HG03457 (cell line): ENCODE results near the gene SBSN.
A peak's percentile ranks its signal among the peaks of the same experiment; 100 is the strongest.

Source experiments
- ATAC-seq: cut with Tn5 transposase; IDR thresholded peaks from one replicate; pipeline ENCODE4 v1.9.1; 2021; ENCODE audit warnings: moderate number of reproducible peaks; ENCODE audit not compliant: unreplicated experiment

Gene SBSN

DNA sequence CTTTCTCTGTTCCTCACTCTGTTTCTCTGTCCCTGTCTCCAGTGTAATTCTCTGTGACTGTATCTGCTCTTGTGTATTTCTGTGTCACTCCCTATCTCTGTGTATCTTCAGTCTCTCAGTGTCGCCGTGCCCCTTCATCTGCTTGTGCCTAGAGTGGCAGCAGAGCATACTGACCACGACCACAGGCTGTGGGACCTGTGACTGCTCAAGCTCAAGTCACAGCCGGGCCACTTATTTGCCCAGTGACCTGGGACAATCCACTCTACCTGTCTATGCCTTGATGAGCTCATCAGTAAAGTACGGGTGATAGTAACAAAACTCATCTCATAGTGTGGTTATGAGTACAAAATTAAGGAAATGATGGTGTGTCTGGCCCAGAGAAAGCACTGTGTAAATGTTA lies 26.0 kb upstream of the SBSN start:
- ATAC-seq, result no peak

DNA sequence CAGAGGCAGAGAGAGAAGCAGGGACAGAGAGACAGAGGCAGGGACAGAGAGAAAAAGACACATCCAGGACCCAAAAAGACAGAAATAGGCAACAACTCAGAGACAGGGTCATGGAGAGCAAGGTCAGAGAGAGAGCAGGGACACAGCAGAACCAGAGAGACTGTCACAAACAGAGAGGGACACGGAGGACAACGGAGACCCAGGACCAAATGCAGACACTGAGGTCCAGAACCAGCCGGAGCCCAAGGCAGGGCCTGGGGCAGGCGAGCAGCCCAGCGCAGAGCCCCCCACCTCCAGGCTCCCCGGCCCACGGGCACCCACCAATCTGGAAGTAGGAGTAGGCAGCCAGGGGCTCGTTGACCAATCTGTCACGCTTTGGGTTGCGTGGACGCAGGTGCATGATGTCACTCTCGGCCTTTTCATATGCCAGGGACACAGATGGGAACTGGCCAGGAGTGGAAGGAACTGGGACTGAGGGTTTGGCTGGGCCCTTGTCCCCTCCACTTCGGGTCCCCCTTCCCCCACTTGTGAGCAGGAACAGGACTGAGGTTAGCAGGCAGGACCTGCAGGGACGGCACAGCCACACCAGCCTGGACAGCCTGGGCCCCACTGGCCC lies 25.4 kb upstream of the SBSN start:
- no peak for ATAC-seq

DNA sequence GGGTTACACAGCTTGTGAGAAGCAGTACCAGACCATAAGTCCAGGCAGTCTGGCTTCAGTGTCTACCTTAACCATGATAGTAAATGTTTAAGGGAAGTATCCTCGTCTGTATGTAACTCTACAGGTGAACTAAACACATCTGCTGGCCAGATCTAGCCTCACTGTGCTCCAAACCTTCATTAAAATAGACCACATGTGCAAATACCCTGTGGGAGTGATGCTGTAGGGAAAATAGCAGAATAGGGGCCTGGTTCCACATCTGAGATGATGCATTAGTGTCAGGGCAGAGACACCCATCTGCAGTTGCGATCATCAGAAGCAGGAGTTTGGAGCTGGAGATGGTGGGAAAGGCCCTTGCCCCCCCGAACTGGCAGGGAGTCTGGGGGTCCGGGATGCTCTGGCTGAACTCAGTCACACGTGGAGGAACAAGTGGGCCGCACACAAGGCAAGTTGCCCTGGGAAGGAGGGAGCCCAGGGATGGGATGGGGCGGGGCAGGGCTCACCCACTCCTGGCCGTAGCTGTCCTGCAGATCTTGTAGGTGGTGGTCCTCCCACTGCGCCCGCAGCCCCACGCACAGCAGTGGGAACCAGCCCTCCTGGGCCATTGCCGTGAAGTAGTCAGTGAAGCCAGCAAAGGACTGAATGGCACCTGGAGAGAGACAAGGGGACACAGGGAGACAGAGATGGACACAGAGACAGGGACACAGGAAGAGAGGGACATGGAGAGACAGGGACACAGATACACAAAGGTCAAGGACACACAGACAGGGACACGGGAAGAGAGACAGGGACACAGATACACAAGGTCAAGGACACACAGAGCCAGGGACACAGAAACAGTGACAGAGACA lies 24.6 kb upstream of the SBSN start:
- no peak for ATAC-seq

DNA sequence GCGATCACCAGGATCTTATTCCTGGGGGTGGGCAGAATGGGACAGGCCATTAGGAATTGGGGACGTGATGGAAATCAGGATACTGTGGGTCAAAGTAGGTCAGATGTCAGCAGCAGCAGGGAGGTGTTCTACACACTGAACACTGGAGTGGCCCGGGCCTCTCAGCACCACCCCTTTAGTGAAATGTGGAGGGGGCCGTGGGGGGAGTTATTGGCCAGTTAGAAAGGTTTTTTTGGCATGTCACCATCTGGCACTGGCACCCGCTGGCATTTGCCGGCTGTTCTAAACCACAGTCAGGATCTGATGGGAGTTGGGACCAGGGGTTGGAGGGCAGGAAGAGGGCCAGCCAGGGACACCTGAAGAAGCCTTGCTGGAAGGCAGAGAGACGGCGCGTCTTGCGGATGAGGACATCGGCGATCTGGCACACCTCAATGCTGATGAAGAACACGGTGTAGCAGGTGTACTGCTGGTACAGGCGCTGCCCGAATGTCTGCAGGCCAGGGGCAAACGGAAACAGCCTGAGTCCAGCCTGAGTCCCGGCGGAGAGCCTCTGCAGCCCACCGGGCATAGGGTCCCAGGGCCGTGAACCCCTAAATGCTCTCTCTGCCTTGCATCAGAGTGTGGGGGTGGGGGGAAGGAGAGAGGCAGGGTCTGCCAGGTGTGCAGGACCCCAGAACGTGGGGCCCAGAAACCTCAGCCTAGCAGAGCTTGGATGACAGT lies 23.1 kb upstream of the SBSN start:
- ATAC-seq, result no peak

DNA sequence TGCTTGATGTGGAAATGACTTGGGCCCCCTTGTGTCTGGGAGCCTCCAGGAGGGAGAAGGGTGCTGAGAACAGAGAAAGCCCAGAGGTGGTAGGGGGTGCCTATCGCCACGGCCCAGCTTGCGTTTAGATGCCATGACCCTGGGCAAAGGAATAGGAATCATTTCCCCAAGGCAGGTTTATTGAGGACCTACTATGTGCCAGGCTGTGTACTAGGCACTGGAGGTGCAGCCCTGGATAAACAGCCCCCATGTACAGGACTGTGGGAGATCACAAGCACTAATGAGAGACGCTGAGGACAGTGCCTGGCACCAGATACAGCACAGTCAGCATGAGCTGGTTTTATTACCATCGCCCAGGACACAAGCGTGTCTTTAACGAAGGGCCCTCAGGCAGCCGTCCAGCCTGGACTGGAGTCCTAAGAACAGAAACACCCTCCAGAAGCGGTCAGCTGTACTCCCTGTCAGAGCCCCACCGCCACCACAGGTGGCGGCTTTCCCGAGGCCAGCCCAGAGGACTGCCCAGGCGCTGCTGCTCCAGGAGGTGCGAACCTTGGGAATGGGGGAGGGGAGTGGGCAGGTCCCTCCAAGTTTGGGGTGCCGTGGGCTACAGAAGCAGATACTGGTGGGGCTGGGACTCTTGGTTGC lies 21.9 kb upstream of the SBSN start:
- ATAC-seq, result no peak

DNA sequence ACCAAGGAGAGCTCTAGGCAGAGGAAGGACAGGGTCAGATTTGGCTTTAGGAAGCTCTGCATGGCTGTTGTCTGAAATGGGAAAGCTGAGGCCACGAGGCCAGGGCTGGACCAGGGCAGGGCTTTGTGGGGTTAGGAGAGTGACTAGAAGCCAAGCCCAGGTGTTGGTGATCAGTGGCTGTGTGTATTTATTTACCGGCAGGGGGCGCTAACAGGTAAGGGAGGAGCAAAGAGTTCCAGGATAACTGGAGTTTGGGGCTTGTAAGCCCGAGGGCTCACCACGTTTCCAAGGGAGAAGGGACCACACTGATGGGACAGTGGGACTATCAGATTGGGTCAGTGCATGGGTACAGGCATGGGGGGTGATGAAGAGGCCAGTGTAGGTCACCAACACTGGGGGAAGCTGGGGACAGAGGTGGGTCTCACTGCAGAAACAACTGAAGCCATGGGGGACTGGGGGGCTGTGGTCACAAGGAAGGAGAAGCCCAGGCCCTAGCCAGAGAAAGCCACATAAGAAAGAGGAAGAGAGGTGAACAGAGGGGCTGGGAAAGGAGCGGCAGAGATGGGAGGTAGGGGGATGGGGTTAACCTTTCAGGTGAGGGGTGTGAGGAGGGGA lies 21.2 kb upstream of the SBSN start:
- no peak for ATAC-seq

DNA sequence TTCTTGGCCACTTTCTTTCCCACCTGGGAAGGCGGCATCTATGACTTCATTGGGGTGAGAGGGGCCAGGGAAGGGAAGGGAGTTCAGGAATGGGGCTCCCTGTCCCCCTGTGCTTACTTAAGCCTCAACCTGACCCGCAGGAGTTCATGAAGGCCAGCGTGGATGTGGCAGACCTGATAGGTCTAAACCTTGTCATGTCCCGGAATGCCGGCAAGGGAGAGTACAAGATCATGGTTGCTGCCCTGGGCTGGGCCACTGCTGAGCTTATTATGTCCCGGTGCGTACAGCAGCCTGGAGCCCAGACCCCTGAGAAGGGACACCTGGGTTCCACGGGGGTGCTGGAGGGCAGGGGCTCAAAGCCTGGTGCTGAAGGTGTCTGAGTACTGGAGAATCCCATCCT lies 18.4 kb upstream of the SBSN start:
- ATAC-seq, result no peak

DNA sequence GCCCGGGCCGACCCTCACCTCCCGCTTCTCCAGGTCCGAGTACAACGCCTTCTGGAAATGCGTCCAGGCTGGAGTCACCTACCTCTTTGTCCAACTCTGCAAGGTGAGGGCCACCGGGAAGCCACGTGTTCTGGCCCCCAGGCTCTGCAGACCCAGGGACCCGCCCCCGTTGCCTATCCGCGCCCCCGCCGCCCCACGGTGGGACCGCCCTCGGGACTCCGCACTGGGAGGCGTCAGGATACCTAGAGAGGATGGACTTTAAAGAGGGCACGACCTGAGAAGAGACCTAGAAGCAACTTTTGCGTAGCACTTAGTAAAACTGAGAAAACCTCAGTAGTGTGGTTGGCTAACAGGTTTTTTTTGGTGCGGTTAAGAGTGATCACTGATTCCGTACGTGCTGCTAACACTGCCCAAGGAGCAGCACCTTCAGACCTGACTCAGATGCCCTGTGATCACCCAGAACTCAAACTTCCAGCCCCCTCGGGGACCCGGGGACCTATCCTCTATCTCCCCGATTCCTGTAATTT lies 17.8 kb upstream of the SBSN start:
- no peak for ATAC-seq

DNA sequence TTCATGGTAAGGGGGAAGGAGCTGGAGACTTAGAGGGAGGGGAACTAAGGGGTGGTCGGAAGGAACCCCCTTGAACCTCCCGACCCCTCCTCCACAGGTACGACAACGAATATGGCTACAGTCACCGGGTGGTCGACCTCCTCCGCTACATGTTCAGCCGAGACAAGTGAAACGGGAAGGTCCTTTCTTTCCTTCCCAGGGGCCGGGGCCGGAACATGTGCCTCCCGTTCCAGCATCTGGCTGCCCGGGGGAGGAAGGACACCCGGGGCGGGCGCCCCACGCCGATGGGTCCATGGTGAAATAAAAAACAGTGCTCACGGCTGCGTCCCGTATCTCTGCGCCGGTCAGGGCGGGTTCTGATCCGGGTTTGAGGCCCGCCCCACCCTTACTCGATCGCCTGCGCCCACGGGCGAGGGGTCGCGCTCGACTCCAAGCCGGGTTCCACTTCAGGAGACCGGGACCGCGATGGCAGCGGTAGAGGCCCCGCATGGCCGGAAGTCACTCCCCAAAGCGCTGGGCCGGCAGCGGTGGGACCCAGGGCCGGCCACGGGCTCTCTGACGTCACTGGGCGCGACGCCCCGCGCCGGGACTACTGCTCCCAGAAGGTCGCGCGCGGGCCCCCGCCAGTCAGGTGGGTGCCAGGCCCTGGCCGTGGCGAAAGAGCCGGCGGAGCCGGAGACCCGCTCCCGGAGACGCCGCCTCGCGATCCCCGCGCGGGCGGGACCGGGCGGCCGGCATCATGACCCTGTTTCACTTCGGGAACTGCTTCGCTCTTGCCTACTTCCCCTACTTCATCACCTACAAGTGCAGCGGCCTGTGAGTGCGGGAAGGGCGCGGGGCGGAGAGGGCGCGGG lies 17.1 kb upstream of the SBSN start, which contains the start of gene TMEM147:
TSS of gene TMEM147 (plus strand) at position 626 of the 854 bp plus-strand sequence. CDS start at position 740, 114 bp downstream.
- peak; percentile 59 for ATAC-seq

DNA sequence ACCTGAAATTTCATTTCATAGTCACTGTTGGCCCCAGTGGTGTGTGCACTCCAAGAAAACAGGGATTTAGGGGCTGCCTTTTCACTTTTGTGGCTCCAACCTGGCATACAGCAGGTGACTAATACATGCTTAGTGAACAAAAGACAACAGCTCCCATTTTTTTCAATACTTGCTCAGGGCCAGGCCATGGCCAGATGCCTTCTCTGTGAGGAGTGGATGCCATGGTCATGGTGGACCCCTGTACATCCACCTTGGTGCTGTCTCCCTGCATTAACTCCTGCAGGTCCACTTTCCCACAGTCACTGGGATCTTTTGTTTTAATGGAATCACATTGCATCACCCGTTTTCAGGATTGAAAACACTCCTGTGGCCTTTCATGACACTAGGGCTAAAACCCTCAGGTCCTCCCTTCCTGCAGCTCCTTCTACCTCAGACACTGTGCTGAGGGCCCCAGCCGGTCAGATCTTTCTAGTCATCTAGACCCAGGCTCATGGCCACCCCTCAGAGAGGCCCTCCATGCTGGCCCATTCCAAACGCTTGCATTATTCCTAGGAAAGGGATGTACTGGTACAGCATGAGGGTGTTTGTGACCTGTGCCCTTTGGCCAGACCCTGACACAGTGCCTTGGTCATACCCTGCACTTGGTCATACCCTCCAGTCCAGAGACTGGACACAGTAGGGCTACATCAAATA lies 16.1 kb upstream of the SBSN start:
- ATAC-seq, result no peak

DNA sequence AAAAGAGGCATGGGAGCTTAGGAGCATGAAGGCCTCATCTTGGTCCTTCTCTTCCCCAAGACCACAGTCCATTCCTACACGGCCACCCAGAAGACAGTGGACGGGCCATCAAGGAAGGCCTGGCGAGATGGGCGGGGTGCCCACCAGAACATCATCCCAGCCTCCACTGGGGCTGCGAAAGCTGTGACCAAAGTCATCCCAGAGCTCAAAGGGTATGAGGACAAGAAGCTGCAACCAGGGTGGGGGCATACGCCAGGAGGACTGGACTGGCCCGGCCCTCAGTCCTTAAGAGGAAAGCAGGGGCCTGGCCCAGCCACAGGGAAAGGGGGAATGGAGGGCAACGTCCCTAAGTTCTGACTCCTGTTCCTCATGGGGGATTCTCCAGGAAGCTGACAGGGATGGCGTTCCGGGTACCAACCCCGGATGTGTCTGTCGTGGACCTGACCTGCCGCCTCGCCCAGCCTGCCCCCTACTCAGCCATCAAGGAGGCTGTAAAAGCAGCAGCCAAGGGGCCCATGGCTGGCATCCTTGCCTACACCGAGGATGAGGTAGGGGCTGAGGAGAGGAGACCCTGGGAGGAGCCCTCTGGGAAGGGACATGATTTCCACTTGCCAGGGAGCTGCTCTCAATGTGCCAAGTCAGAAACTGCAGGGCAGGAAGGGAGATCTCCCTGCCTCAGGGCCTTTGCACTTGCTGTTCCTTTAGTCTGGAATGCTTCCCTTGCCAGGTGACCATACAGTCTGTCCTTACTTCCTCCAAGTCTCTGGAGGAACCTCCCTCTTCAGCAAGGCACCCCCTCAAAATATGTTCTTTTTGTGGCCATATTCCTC lies 15.4 kb upstream of the SBSN start:
- no peak for ATAC-seq

DNA sequence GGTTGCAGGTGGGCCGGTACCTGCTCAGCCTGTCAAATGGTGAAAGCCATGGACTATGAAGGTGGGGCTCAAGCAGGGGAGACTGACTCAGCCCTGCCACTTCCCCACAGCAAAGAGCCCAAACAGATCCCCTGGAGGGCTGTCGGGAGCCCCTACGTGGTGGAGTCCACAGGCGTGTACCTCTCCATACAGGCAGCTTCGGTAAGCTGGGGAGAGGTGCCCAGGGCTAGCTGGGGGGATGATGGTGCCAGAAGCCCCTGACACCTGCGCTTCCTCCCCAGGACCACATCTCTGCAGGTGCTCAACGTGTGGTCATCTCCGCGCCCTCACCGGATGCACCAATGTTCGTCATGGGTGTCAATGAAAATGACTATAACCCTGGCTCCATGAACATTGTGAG lies 14.1 kb upstream of the SBSN start:
- no peak for ATAC-seq

DNA sequence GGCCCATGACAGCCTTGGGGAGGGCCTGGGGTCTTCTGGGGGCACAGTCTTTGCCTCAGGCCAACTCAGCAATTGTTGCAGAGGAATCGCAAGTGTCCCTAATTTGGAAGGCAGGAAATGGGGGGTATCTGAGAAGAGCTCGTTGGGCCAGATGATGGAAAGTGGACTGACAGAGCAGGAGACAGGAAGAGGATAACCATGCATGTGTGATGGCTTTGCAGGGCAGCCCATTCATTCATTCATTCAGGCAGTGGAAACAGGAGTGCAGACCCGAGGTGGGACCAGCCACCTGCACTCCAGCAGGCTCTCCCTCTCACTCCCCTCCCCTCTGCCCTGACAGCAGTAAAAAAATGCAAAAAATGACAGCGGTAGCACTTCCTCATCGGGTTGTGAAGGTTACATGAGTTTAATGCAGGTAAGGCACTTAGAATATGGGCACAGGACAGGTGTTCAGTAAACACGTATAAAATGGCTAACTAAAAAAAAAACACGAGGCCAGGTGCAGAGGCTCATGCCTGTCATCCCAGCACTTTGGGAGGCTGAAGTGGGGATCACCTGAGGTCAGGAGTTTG lies 12.3 kb upstream of the SBSN start:
- no peak for ATAC-seq

DNA sequence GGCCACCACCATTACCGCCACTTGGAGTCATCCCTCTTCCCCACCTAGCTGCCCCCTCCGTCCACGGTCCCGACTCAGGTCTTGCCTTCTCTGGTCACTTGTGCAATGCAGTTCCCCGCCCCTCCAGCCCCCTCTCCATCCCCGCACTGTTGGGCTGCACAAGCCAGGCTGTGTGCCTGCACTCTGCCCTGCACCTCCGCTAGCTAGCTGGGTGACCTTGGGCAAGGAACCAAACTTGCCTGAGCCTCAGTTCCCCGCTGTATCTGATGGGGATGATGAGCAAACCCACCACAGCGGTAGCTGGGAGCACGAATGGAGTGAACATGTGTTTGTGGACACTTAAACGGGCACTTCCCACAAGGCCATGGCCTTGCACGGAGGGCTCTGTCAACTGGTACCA lies 11.7 kb upstream of the SBSN start:
- no peak for ATAC-seq

DNA sequence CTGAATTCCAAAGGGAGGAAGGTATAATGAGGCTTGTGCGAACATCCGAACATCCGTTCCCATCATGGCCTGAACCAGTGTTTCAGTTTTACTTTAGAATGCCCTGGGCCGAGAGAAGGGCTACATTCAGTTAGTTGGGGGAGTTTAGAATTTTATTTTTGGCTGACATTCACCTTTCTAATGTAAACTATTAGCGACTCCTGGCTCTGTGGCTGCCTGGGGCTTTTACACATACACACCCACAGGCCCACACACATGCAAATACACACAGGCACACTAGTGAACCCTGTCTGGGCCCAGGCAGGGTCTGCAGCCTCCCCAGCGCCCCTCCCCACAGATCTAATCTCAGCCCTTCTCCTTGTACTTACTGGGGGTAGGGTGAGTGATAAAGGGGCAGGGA lies 11.2 kb upstream of the SBSN start:
- no peak for ATAC-seq

DNA sequence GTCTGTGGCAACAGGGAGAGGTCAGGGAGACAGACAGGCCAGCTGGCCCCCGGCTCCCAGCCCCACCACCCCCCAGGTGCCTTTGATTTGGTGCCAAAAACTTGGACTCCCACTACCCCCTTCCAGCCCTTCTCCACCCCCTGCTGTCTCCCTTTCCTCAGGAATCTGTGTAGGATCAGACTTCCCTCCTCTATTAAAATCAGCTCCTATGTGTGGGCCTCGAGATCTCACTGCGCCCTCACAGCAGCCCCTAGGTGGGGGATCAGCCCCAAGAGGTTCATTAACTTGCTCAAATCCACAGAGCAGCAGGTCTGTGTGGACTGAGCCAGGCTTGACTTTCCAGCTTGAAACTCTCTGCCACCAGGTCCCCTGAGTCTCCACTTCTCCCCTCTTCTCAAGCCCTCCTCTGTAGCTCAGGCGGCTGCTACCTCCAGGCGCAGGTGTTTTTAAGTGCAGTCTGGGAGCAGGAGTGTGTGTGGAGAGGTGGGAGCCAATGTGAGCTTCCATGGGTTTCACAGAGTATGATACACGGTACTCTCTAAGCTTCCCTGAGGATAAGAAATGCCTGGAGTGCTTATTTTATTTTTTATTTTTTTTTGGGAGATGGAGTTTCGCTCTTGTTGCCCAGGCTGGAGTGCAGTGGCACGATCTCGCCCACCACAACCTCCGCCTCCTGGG lies 6.8 kb upstream of the SBSN start:
- no peak for ATAC-seq

DNA sequence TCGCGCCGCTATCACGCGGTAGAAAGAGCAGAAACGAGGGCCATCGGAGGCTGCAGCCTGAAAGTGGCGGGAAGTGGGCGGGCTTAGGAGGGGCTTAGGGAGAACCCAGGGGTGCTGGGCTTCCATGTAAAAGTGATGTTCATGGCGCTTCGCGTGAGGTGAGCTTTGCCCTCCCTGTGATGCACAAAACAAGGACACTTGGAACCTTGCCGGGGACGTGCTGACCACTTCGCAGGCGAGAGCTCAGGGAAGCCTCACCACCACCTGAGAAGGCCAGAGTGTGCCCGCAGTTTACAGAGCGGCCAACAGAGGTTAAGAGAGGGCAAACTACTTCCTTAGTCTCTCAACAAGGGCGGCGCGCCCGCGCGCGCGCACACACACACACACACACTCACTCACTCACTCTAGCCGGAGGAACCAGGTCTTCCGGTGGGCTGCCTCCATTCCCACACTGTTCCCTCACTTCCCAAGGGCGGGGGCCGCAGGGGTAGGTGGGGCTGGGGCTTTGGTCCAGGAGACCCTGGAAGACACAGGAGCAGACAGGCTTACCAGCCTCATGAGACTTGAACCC lies 5.8 kb upstream of the SBSN start:
- ATAC-seq, result no peak
